Dermis microvascular lymphatic vessel endothelial cell (primary cell): ENCODE data around the gene CD79B. TPM values are rescaled to one million over a fixed set of nuclear protein-coding genes. Genes with fewer than 3 reads are reported as not detected.
"Not testable (repeated sequence)": the region's sequence is repeated elsewhere in the genome, so short reads cannot be mapped to it uniquely, and the experiment has no call there.

Experiments
- DNase-seq, 2 donors: peaks; one replicate each; pipeline versions ENCODE4 v3.0.0 to v3.0.0-alpha.2; 2010; ENCODE audit warnings: low read depth in 2 of 2
- total RNA-seq: library from RNA; depleted of rRNA; stranded (reverse); fragments of >200 nt; gene quantifications from 2 replicates; pipeline ENCODE4 v1.2.1, GENCODE V29; 2014

Gene CD79B
- total RNA-seq, 1 donor from 2014 or later, result 3.0 TPM

- DNase-seq, result peak; percentile 1 to 31
Measured at GRCh38 chr17:63911657-63912100, 20.5 kb downstream of the CD79B start.

DNA sequence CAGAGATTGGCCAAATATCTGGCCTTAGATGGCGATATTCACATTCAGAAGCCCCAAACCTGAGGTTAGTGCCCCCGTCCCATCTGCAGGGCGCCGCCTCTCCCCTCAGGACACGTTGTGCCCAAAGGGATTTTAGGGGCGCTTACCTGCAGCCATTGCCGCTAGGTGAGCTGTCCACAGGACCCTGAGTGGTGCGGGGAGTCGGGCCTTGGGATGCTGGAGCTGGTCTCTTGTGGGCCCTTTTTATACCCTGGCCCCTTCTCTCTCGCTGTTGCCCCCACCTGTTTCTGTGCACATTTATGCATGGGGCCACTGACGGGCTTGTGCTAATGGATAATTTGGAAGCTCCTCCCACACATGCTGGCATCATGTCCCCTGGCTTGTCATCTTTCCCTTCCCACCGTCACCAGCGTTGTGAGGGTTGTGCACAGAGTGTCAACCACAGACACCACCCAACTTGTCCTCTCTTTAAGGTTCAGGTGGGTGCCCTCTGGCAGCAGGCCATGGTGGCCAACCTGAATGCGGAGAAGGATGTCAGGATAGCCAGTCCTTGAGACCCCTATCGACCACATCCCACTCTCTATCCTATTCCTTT, 21.0 kb downstream of the CD79B start, which contains the start of gene CSHL1:
Gene CSHL1 (minus strand): TSS at position 218 of the 595 bp plus-strand sequence. CDS start 62 bp downstream, at position 156.
- DNase-seq, result no peak

GRCh38 chr17:63910096-63910495, 22.0 kb downstream of the CD79B start:
- no peak for DNase-seq

GRCh38 chr17:63909586-63909985, 22.5 kb downstream of the CD79B start:
- not testable (repeated sequence) for DNase-seq

DNA sequence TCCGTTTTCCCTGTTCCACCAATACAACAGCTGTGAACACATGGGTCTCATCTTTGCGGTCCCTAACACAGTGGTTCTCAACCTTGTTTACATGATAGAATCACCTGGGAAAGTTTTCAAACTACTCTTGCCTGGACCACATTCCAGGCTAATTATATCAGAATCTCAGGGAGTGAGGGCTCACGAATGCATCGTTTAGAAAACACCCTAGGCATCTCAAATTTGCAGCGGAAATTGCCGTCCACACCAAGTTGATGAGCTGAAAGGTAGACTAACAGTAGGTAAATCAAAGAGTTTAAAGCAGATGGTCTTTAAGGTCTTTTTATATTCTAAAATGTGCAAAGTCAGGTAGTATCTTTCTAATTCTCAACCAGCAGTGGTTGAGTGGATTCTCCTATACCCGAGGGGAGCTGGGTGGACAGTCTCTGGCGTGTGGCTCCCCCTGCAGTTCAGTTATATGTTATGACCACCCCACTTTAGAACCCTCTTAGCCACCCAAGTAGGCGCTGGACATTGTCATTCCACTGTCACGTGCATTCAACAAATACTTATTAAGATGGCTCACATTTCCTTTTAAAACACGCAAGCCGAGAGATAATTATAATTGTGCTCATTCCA, 24.9 kb downstream of the CD79B start:
- peak; percentile 3 to 26 for DNase-seq

DNA sequence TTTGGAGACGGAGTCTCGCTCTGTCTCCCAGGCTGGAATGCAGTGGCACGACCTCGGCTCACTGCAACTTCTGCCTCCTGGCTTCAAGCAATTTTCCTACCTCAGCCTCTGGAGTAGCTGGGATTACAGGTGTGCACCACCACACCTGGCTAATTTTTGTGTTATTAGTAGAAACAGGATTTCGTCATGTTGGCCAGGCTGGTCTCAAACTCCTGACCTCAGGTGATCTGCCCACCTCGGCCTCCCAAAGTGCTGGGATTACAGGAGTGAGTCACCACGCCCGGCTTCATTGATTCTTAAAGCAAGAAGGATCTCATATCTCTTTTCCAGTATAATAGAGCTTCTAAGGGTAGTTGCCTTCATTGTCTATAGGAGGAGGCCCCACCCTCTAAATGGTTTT, 27.3 kb downstream of the CD79B start:
- not testable (repeated sequence) for DNase-seq

DNA sequence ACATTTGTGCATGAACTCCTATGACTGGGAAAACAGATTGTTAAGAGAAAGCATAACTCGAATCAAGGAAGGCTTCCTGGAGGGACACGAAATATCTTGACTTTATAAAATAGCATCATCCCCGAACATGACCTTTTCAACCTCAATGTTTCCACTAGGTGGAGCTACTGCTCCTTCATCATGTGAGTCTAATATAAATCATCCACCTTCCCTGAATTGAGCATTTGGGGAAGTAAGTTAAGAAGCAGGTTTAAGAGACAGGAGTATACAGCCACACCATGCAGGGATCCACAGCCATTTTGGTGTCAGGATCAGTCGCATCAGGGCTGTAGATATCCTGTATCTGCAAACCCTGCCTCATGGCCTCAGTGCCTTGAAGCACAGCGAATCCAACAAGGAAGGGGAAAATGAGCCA, 28.3 kb downstream of the CD79B start:
- DNase-seq, result not testable (repeated sequence)

GRCh38 chr17:63901971-63902370, 30.2 kb downstream of the CD79B start:
- not testable (repeated sequence) for DNase-seq

DNA sequence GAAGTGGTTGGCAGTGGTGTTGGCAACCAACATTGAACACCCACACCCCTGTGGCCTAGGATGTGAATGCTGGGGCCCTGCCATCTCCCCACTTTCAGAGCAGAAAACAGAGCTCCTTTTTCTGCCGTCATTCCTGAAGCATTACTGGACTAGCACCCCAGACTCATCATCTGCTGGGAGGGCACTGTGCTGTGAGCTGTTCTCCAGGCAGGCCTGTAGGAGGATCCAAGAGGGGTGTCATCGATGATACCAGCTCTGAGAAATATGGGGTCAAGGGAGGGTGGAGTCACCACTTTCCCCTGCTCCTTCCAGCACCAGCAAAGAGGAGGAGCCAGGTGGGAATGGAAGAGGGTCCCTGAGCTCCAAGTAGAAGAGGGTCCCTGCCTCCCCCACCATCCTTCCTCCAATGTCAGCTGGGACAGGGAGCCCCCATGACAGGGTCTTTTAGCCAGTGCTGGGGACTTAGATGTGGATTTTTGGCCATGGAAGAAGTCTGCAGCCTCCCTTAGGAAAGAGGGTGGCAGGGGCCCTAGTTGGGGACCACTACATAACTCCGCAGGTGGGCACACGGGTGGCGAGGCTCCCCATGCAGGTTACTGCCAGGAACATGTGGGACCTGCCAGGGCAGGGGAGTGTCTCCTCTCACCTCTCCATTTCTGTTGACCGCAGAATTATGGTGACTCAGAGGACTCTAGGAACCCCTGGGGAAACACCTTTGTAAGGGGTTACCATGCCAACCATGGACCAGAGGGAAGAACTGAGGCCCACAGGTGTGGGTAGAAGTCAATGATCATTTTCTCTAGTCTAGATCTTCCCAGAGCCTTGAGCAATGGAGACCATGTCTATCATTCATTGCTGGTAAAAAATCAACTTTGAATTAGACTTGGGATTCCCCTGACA, 33.0 kb downstream of the CD79B start:
- not testable (repeated sequence) for DNase-seq

DNA sequence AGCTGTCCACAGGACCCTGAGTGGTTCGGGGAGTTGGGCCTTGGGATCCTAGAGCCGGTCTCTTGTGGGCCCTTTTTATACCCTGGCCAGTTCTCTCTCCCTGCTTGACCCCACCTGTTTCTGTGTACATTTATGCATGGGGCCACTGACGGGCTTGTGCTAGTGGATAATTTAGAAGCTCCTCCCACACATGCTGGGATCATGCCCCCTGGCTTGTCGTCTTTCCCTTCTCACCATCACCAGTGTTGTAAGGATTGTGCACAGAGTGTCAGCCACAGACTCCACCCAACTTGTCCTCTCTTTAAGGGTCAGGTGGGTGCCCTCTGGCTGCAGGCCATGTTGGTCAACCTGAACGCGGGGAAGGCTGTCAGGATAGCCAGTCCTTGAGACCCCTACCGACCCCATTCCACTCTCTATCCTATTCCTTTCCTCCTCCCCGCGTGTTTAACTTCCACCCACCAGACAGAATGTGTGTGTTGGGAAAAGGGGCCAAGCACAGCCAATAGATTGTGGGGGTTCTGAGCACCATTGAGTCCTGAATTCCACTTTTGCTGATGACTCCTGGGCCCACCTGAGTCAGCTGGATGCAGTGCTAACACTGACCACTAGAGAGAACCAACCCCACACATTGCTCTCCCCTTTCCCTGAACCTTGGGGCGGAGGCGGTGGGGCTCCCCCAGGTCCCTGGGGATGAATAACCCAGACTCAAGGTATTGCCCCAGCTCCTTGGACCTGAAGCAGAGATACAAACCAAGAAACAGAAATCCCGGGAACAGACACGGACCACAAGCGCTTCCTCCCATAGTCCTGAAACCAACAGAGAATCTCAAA, 35.4 kb downstream of the CD79B start, which contains the start of gene CSH1:
Gene CSH1 (minus strand): TSS at position 51 of the 831 bp plus-strand sequence. CDS start 63 bp downstream, outside the sequence.
- not testable (repeated sequence) for DNase-seq

GRCh38 chr17:63894821-63895220, 37.3 kb downstream of the CD79B start:
- not testable (repeated sequence) for DNase-seq

DNA sequence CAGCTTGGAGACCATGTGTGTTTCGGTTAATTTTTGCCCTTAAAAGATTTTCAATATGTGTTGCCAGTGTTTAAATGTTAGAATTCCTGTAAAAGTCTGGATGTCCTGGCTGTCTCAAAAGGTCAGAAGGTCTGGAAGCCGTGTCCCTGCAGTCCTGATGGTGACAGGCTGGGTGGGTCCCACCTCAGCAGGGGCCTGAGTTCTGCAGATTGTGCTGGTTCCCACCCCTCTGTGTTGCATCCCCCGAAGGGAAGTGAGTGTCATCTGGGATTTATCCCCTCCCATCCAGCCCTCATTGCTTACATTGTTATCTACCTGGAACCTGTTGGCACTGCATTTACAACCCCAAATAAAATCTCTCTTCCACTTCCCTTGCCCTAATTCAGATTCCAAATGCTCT, 38.1 kb downstream of the CD79B start:
- DNase-seq, result not testable (repeated sequence)

GRCh38 chr17:63892316-63893037, 39.7 kb downstream of the CD79B start:
- peak in 1 of 2 donors; percentile 2 for DNase-seq

- DNase-seq, result peak; percentile 3 to 37
Measured at GRCh38 chr17:63889026-63889848, 42.9 kb downstream of the CD79B start.

DNA sequence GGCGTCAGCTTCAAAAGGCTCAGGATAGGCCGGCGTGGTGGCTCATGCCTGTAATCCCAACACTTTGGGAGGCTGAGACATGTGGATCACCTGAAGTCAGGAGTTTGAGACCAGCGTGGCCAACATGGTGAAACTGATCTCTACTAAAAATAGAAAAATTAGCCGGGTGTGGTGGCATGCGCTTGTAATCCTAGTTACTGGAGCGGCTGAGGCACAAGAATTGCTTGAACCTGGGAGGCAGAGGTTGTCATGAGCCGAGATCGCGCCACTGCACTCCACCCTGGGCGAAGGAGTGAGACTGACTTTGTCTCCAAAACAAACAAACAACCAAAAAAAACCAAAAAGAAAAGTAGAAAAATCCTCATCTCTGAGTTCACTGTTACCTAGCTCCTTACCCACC, 47.0 kb downstream of the CD79B start:
- not testable (repeated sequence) for DNase-seq

DNA sequence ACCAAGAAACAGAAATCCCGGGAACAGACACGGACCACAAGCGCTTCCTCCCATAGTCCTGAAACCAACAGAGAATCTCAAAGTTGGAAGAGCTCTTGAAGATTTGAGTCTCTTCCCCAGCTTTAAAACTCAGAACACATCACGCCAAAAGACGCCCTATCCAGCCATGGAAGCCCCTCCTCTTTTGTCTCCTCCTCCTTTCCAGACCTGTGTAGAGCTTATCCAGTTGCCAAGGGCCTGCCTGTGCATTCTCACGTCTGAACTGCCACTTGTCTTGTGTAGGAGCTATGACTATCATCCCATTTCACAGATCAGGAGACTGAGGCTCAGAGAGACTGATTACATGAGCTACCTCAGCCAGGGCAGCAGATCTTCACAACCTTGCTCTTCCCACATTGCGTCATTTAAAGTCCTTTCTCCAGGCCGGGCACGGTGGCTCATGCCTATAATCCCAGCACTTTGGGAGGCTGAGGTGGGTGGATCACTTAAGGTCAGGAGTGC, 49.5 kb downstream of the CD79B start:
- DNase-seq, result not testable (repeated sequence)

GRCh38 chr17:63881935-63882601, 50.1 kb downstream of the CD79B start, which contains the start of gene GH2:
Gene GH2 (minus strand): TSS chr17:63881944. CDS start chr17:63881801, 143 bp downstream.
- DNase-seq, result peak; percentile 14 to 44

- DNase-seq, result not testable (repeated sequence)
Measured at GRCh38 chr17:63881337-63881736, 50.8 kb downstream of the CD79B start.
